ENCODE measurements around the gene HOXB7. TPM values are rescaled to one million over a fixed set of nuclear protein-coding genes. Genes with fewer than 3 reads are reported as not detected.

HOXB7 gene
- total RNA-seq, 2 donors from 2014 or later, result not detected

DNA sequence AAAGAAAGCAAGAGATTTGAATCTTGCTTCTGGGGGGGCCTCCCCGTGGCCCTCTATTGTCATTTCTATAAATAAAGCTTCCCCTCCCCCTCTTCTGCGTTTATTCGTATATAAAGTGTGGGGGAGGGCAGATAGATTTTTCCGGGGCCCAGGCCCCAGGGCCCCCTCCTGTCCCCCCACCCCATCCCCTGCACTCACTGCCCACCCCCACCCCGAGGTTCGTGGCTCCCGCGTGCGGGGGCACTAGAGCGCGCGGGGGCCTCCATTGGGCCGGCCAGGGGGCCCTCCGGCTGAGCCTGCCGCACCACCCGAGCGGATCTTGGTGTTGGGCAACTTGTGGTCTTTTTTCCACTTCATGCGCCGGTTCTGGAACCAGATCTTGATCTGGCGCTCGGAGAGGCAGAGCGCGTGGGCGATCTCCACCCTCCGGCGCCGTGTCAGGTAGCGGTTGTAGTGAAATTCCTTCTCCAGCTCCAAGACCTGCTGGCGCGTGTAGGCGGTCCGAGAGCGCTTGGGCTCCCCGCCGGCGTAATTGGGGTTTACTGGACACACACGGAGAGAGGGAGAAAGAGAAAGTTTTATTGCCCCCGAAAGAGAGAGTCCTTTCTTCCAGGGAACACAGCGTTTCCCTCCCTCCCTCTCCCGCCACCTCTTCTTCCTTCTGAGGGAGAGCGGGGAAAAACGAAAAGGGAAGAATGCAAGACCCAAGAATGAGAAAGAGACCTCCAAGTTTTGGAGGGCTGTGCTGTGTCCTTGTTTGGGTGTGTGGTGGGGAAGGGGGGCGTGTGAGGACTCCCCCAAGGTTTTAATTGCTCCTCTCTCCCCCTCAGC lies 34.1 kb downstream of the HOXB7 start:
- WGBS, 2 experiments (ENCODE audit: insufficient coverage in 1 of 2, insufficient read length in 1 of 2), result 4% methylated on average over 17 to 32 of the region's 43 CpGs
- H3K4me3 Mint-ChIP-seq, result no peak overlapping the region

DNA sequence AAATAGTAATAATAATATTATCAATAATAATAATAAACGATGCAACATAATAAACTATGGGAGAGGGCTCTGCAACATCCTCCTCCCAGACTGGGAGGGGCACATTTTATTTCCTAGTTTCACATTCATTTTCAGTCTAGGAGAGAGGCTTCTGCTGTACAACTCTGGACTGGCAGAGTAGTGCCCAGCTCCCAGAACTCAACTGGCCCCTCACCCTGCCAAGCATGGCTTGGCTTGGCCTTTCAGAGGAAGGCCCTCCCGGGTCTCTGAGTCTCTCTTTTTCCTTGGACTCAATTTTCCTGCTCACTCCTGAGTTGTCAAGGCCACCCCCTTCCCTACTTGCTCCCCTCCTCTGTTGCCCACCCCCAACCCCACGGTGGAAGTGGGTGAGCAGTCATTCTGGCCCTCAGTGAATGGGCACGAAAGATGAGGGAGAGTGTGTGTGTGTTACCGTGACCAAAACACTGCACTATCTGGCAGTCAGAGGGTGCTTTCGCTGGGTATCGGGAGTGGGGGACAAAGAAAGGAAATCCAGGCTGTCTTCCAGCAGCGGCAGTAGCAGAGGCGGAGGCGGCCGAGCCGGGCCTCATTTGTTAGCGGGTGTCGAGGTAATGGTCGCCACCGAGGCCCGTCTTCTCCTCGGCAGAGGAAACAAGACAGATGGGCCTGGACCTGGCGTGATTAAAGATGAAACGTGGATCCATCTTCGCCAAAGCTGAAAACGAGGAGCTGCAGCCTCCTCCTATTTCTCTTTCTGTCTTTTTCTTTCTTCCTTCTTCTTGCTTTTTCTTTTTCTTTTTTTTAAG lies 34.9 kb downstream of the HOXB7 start:
- no peaks in the 10 kb centered on the region for H3K36me3 Mint-ChIP-seq (ENCODE audit: low read depth)
- no peak overlapping the region for H3K27ac Mint-ChIP-seq
- no peak overlapping the region for H3K27ac ChIP-seq (ENCODE audit: low read depth, low read length)
- H3K9ac ChIP-seq (ENCODE audit: extremely low read depth, low read length, poor library complexity, severe bottlenecking), result no peak overlapping the region
- H3K4me1 Mint-ChIP-seq, result peaks cover 10% of the 10 kb centered on the region
- 0 to 4% methylated on average over 10 to 21 of the region's 22 CpGs for WGBS, 2 experiments (ENCODE audit: insufficient coverage in 1 of 2, insufficient read length in 1 of 2)
- H3K9me3 ChIP-seq (ENCODE audit: control insufficient read depth, low read length), result no peaks in the 10 kb centered on the region
- peaks cover 99% of the 10 kb centered on the region for H3K27me3 ChIP-seq (ENCODE audit: control insufficient read depth, insufficient read depth, low read length, poor library complexity, severe bottlenecking)
- TF ChIP-seq, protein P1, sequence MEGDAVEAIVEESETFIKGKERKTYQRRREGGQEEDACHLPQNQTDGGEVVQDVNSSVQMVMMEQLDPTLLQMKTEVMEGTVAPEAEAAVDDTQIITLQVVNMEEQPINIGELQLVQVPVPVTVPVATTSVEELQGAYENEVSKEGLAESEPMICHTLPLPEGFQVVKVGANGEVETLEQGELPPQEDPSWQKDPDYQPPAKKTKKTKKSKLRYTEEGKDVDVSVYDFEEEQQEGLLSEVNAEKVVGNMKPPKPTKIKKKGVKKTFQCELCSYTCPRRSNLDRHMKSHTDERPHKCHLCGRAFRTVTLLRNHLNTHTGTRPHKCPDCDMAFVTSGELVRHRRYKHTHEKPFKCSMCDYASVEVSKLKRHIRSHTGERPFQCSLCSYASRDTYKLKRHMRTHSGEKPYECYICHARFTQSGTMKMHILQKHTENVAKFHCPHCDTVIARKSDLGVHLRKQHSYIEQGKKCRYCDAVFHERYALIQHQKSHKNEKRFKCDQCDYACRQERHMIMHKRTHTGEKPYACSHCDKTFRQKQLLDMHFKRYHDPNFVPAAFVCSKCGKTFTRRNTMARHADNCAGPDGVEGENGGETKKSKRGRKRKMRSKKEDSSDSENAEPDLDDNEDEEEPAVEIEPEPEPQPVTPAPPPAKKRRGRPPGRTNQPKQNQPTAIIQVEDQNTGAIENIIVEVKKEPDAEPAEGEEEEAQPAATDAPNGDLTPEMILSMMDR (conservative IDR thresholded peaks at IDR 0.05), result no peak
- H3K4me3 Mint-ChIP-seq, result no peak overlapping the region
- no peak overlapping the region for H3K4me3 ChIP-seq (ENCODE audit: low read length)
- peak; percentile 66 for DNase-seq
- H3K36me3 ChIP-seq (ENCODE audit: control insufficient read depth, insufficient read depth, low read length), result no peaks in the 10 kb centered on the region
- H3K4me1 ChIP-seq (ENCODE audit: control insufficient read depth, insufficient read depth, low read length), result peaks cover 6% of the 10 kb centered on the region
- no peaks in the 10 kb centered on the region for H3K9me3 Mint-ChIP-seq
- peaks cover 41% of the 10 kb centered on the region for H3K27me3 Mint-ChIP-seq (ENCODE audit: insufficient read depth)

More for the DNA sequence above, 34.1 kb downstream of the HOXB7 start:
- TF ChIP-seq, protein P1 (conservative IDR thresholded peaks at IDR 0.05), result no peak
- Histone ChIP-seq H3K27ac (ENCODE audit: low read depth, low read length) (peak overlapping the region; percentile 36), H3K9me3 (ENCODE audit: control insufficient read depth, low read length) (no peaks in the 10 kb centered on the region), H3K27me3 (ENCODE audit: control insufficient read depth, insufficient read depth, low read length, poor library complexity, severe bottlenecking) (peaks cover 99% of the 10 kb centered on the region), H3K9ac (ENCODE audit: extremely low read depth, low read length, poor library complexity, severe bottlenecking) (no peak overlapping the region), H3K4me1 (ENCODE audit: control insufficient read depth, insufficient read depth, low read length) (no peaks in the 10 kb centered on the region), H3K4me3 (ENCODE audit: low read length) (no peak overlapping the region), H3K36me3 (ENCODE audit: control insufficient read depth, insufficient read depth, low read length) (no peaks in the 10 kb centered on the region)
- H3K9me3 Mint-ChIP-seq, result no peaks in the 10 kb centered on the region
- DNase-seq, result peak; percentile 71
- H3K27me3 Mint-ChIP-seq (ENCODE audit: insufficient read depth), result peaks cover 49% of the 10 kb centered on the region
- H3K4me1 Mint-ChIP-seq, result peaks cover 5% of the 10 kb centered on the region
- H3K36me3 Mint-ChIP-seq (ENCODE audit: low read depth), result no peaks in the 10 kb centered on the region
- no peak overlapping the region for H3K27ac Mint-ChIP-seq

DNA sequence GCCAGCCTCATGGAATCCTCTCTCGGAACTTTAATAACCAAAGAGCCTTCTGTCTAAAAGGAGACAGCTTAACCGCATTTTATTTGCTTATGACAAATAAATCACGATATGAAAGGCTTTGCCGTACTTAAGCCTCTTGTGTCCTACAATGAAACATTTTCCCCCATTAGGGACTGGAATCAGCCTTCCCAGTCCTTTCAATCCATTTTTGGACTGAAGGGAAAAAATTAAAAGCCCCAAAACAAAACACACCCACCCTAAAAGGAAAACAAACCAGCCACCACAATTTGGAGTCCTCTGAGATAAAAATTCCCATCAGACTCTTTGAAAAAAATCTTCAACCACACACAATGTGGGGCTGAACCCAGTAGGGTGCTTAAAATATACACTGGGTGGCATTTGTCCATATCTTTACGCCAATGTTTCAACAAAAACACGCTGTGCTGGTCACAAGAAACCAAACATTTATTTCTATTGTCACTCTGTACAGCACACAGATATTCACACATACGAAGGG lies 35.7 kb downstream of the HOXB7 start:
- Histone ChIP-seq H3K27ac (ENCODE audit: low read depth, low read length) (peak overlapping the region; percentile 37), H3K9ac (ENCODE audit: extremely low read depth, low read length, poor library complexity, severe bottlenecking) (no peak overlapping the region), H3K27me3 (ENCODE audit: control insufficient read depth, insufficient read depth, low read length, poor library complexity, severe bottlenecking) (peaks cover 99% of the 10 kb centered on the region), H3K36me3 (ENCODE audit: control insufficient read depth, insufficient read depth, low read length) (no peaks in the 10 kb centered on the region), H3K4me3 (ENCODE audit: low read length) (no peak overlapping the region), H3K9me3 (ENCODE audit: control insufficient read depth, low read length) (no peaks in the 10 kb centered on the region), H3K4me1 (ENCODE audit: control insufficient read depth, insufficient read depth, low read length) (peaks cover 11% of the 10 kb centered on the region)
- Mint-ChIP-seq H3K27me3 (ENCODE audit: insufficient read depth) (peaks cover 34% of the 10 kb centered on the region), H3K9me3 (no peaks in the 10 kb centered on the region), H3K27ac (no peak overlapping the region), H3K4me1 (peaks cover 17% of the 10 kb centered on the region), H3K4me3 (no peak overlapping the region), H3K36me3 (ENCODE audit: low read depth) (no peaks in the 10 kb centered on the region)
- 11 to 26% methylated on average over 4 to 6 of the region's 7 CpGs for WGBS, 2 experiments (ENCODE audit: insufficient coverage in 1 of 2, insufficient read length in 1 of 2)
- DNase-seq, result no peak
- TF ChIP-seq, protein P1 (conservative IDR thresholded peaks at IDR 0.05), result no peak
